ENCODE data around the gene PHC2. TPM values are rescaled to one million over a fixed set of nuclear protein-coding genes. Genes with fewer than 3 reads are reported as not detected.

PHC2 gene
- total and polyA plus RNA-seq, 9 of the 15 experiments (the other 6 are each of a cell fraction or from before 2014, with no cell fraction given), result 3.1 to 67.6 (median 34.6) TPM

GRCh38 chr1:33298623-33299277, 132.1 kb downstream of the PHC2 start:
- ChIA-PET CTCF (ENCODE audit: low intra/inter-chr PET ratio) (interaction anchor here (0.6 kb wide), 1 partner anchor 849 kb away, joined by 3 read pairs; no protein-coding TSS in a partner anchor), POLR2A (interaction anchor here (1.3 kb wide), 1 partner anchor 22 kb away, joined by 4 read pairs; the partner anchor contains the start of gene A3GALT2)
- no peak overlapping the region for H2AFZ ChIP-seq (ENCODE audit: low read depth, low read length)
- no peaks in the 10 kb centered on the region for H3K9me1 ChIP-seq (ENCODE audit: control insufficient read depth, insufficient read depth, low read length)
- peaks cover 0 to 6% of the 10 kb centered on the region in 2 experiments; a peak in 1 of 5 replicates for H3K4me1 ChIP-seq (replicated peaks in 1 of 2; ENCODE audit: control insufficient read depth in 2 of 2, insufficient read depth in 2 of 2, low read length in 2 of 2)
- H3K36me3 ChIP-seq (ENCODE audit: control insufficient read depth, insufficient read depth, low read length), result no peaks in the 10 kb centered on the region
- H3K27ac ChIP-seq (ENCODE audit: extremely low read depth, low read depth, low read length), result no peak overlapping the region
- no peaks in the 10 kb centered on the region for H3K79me2 ChIP-seq (ENCODE audit: control insufficient read depth, insufficient read depth, low read length)
- WGBS (ENCODE audit: insufficient coverage, low coverage, missing lambda C conversion rate), result 23% methylated on average over 18 of the region's 18 CpGs
- no TSS peak for BruUV-seq (replicated peaks)
- intact Hi-C loops (cut with micrococcal nuclease), result loop anchor here (1.0 to 10.0 kb wide), 2 partner anchors 80 to 164 kb away; no protein-coding TSS in a partner anchor
- in situ Hi-C loops (cut with MboI), result loop anchor here (5.0 to 10.0 kb wide), 3 partner anchors 69 to 314 kb away; no protein-coding TSS in a partner anchor
- DNase-seq (ENCODE audit: extremely low read depth in 1 of 4, low spot score in 3 of 4) (peak; percentile 79 to 86 (median 83)), ATAC-seq (peak; percentile 91), FAIRE-seq (peak; percentile 92)
- 0 out of 2 replicates have a peak, but pooled peaks cover 4% of the 10 kb centered on the region for H4K20me1 ChIP-seq (replicated peaks; ENCODE audit: control insufficient read depth, insufficient read depth, low read length)
- no peak overlapping the region for H3K9ac ChIP-seq (ENCODE audit: insufficient read depth in 1 of 2, low read depth in 2 of 2, low read length in 2 of 2)
- H3K9me3 ChIP-seq (replicated peaks; ENCODE audit: control insufficient read depth, insufficient read depth, low read depth, low read length), result no peaks in the 10 kb centered on the region
- no peak overlapping the region for H3K4me2 ChIP-seq (ENCODE audit: insufficient read depth, low read length)
- H3K27me3 ChIP-seq (ENCODE audit: control insufficient read depth in 2 of 2, insufficient read depth in 2 of 2, low read length in 2 of 2), result peaks cover 0 to 25% of the 10 kb centered on the region in 2 experiments; a peak in 4 of 5 replicates
- no peak overlapping the region for H3K4me3 ChIP-seq
- 0 out of 2 replicates have a peak, but pooled peaks have one; percentile 12 for TF ChIP-seq ETV5 (CRISPR knock-in tag; IDR thresholded peaks at IDR 0.05; ENCODE audit: low read depth)
- TF ChIP-seq STAG1 (CRISPR knock-in tag; IDR thresholded peaks at IDR 0.05; ENCODE audit: borderline replicate concordance), result 0 out of 2 replicates have a peak, but pooled peaks have one; percentile 16
- TF ChIP-seq YY1 (IDR thresholded peaks at IDR 0.05; ENCODE audit: borderline replicate concordance in 1 of 3, control insufficient read depth in 1 of 3, extremely low read depth in 1 of 3, insufficient read depth in 3 of 3, insufficient read length in 1 of 3, insufficient replicate concordance in 2 of 3, low read depth in 1 of 3, low read length in 2 of 3), result peak in 2 of 3 experiments; percentile 61 to 70
- TF ChIP-seq ZFP36 (IDR thresholded peaks at IDR 0.05; ENCODE audit: low read depth, low read length, partially characterized antibody), result peak; percentile 97
- no peak for TF ChIP-seq ZNF41 (CRISPR knock-in tag; conservative IDR thresholded peaks at IDR 0.05)
- no peak for TF ChIP-seq ZNF121 (CRISPR knock-in tag; conservative IDR thresholded peaks at IDR 0.05)
- TF ChIP-seq JUNB (CRISPR knock-in tag; conservative IDR thresholded peaks at IDR 0.05), result no peak
- peak; percentile 22; the same call in 1 of the 2 replicates for TF ChIP-seq CTBP1 (IDR thresholded peaks at IDR 0.05; ENCODE audit: borderline replicate concordance)
- TF ChIP-seq JUND (IDR thresholded peaks at IDR 0.05; ENCODE audit: borderline replicate concordance, low read depth, low read length), result 0 out of 2 replicates have a peak, but pooled peaks have one; percentile 18
- TF ChIP-seq JUND (tag; IDR thresholded peaks at IDR 0.05; ENCODE audit: borderline replicate concordance, low read depth, low read length), result no peak
- TF ChIP-seq ZKSCAN1 (IDR thresholded peaks at IDR 0.05; ENCODE audit: low read depth, low read length), result peak; percentile 59; the same call in 1 of the 2 replicates
- no peak for TF ChIP-seq ZNF134 (CRISPR knock-in tag; conservative IDR thresholded peaks at IDR 0.05)
- peak; percentile 80 for TF ChIP-seq ZNF316 (IDR thresholded peaks at IDR 0.05)
- TF ChIP-seq SMC3 (conservative IDR thresholded peaks at IDR 0.05; ENCODE audit: insufficient read depth, low read depth, low read length), result peak; percentile 74
- TF ChIP-seq E2F6 (IDR thresholded peaks at IDR 0.05; ENCODE audit: borderline replicate concordance in 1 of 2, extremely low read depth in 1 of 2, insufficient read depth in 1 of 2, insufficient read length in 1 of 2, low read depth in 1 of 2, low read length in 1 of 2, poor library complexity in 1 of 2, severe bottlenecking in 1 of 2), result no peak
- no peak for TF ChIP-seq IRF2 (CRISPR knock-in tag; IDR thresholded peaks at IDR 0.05)
- TF ChIP-seq ZNF224 (CRISPR knock-in tag; IDR thresholded peaks at IDR 0.05), result no peak
- peak; percentile 22; the same call in 1 of the 2 replicates for TF ChIP-seq MAX (CRISPR knock-in tag; IDR thresholded peaks at IDR 0.05)
- TF ChIP-seq JUN (IDR thresholded peaks at IDR 0.05; ENCODE audit: borderline replicate concordance, low read depth, low read length), result peak; percentile 10; the same call in 1 of the 2 replicates
- no peak for TF ChIP-seq JUN (CRISPR knock-in tag; IDR thresholded peaks at IDR 0.05; ENCODE audit: borderline replicate concordance)

Data from K562 (cell line).